GM18858 (cell line): Measurements from ENCODE around the gene EML1.

ENCODE experiments used
- ATAC-seq: cut with Tn5 transposase; IDR thresholded peaks from one replicate; pipeline ENCODE4 v1.9.1; 2021; ENCODE audit not compliant: unreplicated experiment

EML1 gene

GRCh38 chr14:99821519-99822508 is 28.6 kb downstream of the EML1 start:
- ATAC-seq = no peak

DNA sequence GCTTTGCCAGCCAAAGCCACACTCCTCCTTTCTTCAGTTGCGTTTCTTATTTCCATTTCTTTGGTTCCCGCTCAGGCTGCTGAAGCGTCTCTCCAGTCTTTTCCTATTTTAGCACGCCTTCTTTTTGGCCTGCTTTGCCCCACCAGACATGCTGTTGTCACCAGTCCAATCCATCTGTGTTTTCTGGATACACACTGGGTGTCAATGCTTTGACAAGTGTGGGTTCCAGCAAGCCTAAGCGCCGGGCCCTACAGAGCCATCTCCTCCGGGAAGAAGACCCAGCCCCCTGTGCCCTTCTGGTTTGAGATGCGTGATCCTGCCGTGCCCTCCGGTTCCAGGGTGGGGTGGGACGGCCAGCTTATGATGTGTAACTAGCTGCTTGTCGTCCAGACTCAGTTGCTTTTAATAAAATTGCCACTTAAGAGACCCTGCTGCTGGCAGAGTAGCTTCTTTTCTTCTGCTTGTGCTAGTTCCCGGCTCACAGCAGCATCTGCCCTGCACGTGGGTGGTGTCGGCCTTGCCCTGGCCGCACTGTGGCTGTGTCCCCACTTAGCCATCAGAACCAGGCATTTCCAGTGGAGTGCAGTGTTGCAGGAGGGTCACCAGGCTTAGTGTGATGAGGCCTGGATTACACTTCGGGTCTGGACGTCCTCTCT is 29.7 kb downstream of the EML1 start:
- no peak for ATAC-seq

- no peak for ATAC-seq
Measured at GRCh38 chr14:99824776-99825175, 31.6 kb downstream of the EML1 start.

DNA sequence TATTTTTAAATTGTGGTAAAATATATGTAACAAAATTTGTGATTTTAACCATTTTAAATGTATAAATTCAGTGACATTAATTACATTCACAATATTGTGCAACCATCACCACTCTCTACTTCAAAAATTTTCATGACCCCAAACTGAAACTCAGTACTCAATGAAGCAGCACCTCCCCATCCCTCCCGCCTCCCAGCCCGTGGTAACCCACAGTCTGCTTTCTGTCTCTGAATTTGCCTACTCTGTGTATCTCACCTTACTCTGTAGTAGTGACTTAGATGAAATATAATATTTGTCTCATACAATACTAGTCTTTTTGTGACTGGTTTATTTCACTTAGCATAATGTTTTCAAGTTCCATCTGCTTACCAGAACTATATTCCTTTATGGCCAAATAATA is 36.2 kb downstream of the EML1 start:
- ATAC-seq = no peak

- ATAC-seq = no peak
Measured at GRCh38 chr14:99831303-99831702, 38.1 kb downstream of the EML1 start.

GRCh38 chr14:99831903-99832685 is 38.9 kb downstream of the EML1 start:
- ATAC-seq = no peak

DNA sequence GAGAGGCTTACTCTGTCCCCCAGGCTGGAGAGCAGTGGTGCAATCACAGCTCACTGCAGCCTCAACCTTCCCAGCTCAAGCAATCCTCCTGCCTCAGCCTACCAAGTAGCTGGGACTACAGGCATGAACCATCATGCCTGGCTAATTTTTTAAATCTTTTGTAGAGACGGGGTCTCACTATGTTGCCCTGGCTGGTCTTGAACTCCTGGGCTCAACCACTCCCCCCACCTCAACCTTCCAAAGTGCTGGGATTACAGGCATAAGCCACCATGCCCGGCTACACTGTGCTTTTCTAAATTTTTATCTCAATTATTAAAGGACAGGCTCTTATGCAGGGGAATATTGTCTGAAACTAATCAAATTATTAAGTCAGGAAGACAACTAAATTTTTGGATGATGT is 44.6 kb downstream of the EML1 start:
- ATAC-seq = no peak

DNA sequence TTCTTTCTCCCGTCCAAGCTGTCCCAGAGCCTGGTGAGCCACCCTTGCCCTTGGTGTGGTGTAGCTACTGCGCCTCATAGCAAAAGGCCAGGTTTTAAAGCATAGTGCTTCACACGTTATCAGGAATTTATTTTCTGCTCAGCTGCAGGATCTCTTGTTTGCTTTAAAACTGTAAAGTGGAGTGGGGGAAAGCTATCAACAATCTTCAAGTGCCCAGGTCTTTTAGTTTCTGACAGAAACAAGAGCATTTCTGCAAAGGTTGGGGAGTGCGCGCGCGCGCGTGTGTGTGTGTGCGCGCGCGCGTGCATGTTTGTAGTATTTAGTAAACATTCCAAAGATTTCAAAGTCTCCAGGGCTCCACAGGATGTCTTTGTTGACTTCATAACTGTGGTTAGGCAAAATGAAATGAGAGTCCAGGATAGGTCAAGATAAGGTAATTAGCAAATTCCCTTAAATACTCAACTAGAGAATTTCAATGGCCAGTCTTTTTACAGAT is 45.5 kb downstream of the EML1 start:
- ATAC-seq = no peak

DNA sequence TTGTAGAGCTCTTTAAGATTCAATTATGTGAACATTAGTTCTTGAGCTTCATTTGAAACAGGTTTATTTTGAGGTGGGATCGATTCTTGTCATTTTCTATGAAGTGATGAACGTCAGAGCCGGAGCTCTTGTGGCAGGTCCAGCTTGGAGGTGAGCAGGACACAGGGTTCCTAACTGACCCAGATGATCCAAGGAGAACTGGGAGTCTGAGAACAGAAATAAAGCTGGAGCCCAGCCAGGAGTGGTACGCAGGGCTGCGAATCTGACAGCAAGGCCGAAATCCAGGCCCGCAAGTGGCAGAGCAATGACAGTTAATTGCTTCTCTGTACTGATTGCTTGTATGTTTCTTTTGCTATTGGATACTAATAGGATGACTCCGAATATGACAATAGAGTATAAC is 46.5 kb downstream of the EML1 start:
- ATAC-seq = no peak

GRCh38 chr14:99840265-99840664 is 47.1 kb downstream of the EML1 start:
- no peak for ATAC-seq

- no peak for ATAC-seq
Measured at GRCh38 chr14:99840774-99841305, 47.6 kb downstream of the EML1 start.

DNA sequence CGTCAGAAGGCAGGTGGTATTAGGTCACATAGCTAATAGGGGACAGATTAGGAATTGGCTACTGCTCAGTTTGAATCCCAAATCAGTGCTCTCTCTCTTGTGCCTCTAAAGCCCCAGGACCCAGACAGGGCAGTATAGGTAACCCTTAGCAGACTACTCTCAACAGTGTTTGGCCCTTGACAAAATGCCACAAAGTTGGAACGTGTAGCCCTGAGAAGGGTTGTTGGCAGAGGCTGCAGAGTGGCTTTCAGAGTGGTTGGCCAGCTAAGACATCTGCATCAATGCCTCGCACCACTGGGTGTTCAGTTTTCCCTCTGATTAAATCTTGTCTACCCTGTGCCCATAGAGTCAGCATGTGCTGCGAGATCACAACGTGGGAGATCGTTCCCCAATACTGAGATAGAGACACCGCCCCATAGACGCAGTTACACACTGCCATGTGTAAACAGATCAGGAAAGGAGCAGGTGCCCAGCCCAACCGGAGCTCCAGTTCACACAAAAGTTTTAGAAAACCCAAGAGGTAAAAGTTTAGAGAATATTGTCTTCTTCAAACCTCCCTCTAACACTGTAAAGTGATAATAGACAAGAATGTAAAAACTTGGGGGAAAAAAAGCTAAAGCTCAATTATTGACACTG is 48.3 kb downstream of the EML1 start:
- ATAC-seq = no peak

DNA sequence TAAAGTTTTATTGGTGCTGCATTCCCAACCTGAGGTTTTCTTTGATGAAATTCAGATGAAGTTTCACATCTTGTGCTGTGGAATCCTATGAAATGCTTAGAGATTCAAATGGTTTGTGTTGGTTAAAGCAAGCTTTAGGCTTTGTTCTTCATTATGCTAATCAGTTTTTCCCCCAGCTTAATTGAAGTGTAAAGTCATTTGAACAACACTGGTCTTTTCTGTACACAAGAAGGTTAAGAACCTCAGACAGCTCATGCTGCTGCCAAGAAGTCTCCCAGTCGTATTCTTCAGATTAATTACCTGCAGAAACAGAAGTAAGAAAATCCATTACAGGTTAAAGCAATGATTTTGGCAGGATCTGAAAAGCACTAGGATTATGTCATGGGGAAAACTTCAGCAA is 48.9 kb downstream of the EML1 start:
- no peak for ATAC-seq

- no peak for ATAC-seq
Measured at GRCh38 chr14:99846808-99847207, 53.6 kb downstream of the EML1 start.

DNA sequence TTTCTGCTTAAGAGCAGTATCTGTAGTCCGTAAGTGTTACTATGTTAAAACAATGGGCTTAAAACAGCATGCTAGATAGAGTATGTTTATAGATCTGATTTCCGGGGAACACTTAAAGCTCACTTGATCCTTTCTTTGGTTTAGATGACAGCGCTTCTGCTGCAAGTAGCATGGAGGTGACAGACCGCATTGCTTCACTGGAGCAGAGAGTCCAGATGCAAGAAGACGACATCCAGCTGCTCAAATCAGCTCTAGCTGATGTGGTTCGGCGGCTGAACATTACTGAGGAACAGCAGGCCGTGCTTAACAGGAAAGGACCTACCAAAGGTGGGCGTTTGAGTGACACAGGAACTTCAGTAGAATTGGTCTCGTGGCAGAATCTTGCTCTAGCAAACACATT is 57.5 kb downstream of the EML1 start:
- ATAC-seq = no peak

GRCh38 chr14:99852578-99852977 is 59.4 kb downstream of the EML1 start:
- ATAC-seq = no peak

DNA sequence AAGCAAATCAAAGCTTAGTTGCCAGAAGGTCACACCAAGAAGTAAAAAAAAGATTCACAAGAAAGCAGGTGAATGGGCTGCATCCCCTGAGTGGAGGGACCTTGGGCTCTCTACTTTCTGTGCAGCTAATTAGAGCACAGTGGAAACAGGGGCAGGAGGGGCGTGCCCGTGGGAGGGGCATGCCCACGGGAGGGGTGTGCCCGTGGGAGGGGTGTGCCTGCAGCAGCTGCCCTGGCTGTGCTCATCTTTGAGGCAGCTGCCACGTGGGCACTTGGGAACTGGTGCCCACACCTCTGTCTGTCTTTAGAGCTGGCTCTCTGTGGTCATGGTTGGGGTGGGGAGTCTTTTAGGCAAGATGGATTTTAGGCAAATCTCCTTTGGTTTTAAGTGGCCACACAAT is 60.0 kb downstream of the EML1 start:
- no peak for ATAC-seq

DNA sequence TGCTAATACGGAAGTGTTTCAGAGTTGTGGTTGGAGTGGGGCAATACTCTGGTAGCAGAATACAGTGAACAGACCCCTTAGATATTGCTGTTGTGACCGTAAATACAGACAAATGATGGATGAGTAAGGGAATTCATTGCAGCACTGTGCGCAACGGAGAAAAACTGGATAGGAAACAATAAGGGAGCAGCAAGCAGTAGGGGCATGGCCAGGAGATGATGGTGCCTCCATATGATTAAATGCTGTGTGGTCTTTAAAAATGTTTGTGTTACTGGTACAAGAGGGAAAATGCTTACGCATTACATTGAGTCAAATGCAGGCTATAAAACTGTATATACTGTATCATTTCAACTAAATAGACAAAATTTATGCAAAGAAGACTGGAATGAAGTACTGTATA is 61.6 kb downstream of the EML1 start:
- ATAC-seq = no peak

DNA sequence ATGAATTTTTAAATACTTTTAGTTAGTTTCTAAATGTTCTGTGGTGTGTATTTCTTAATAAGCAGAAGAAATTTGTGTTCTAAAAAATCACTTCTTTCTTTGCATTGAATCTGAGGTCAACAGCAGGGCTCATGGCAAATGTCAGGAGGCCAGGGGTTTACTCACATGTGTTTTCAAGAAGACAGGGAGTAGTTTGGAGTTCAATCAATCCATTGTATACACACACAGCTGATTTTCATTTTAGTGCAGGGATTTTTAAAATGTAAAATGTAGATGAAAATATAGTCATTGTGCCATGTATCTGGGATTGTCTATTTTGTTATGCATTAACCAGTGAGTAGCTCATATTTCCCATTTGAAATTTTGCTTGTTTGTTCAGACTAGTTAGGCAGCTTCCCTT is 62.1 kb downstream of the EML1 start:
- ATAC-seq = no peak

- no peak for ATAC-seq
Measured at GRCh38 chr14:99857551-99857950, 64.3 kb downstream of the EML1 start.

DNA sequence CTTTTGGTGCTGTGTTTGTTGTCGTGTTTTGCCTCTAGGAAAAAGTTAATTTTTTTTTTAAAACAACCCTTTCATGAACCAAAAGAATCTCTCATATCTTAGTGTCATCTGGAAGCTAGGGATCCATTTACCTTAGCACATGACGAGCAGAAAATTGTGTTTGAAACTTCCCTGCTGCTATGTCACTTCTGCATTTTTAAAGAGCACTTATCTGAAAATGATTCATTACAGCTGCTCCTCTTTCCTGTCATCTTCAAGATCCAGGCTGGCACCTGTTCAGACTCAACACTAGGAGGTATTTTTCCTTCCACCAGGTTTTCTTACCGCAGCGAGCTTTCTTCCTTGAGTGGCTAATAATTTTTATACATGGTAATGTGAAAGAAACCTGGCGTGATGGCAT is 67.0 kb downstream of the EML1 start:
- ATAC-seq = no peak
